A549 (cell line): ENCODE measurements around the gene MS4A4E.

ENCODE experiments used
- BHLHE40 ChIP-seq: IDR thresholded peaks from 2 replicates; pipeline ENCODE4 v1.6.1; 2012; ENCODE audit warnings: low read depth, low read length, inconsistent platforms
- CTCF ChIP-seq: fragments of >200 bp; sonication (Bioruptor Twin); formaldehyde crosslinking; IDR thresholded peaks from 3 replicates; pipeline ENCODE4 v1.5.1; 2016
- EHF ChIP-seq: fragments of 250-450 bp; sonication (Bioruptor Pico); IDR thresholded peaks from 2 replicates; pipeline ENCODE4 v1.5.0; 2020; ENCODE audit warnings: mild to moderate bottlenecking
- EP300 ChIP-seq, 2 experiments: fragments of >200 bp; sonication (Bioruptor Twin); formaldehyde crosslinking; IDR thresholded peaks; 2 replicates in 1 of 2; 3 replicates in 1 of 2; pipeline ENCODE4 v1.6.1; 2016 to 2017
- FOSB ChIP-seq: fragments of 250-450 bp; sonication (Bioruptor Pico); IDR thresholded peaks from 2 replicates; pipeline ENCODE4 v1.5.0; 2020; ENCODE audit warnings: mild to moderate bottlenecking, moderate library complexity
- HES2 ChIP-seq: fragments of >200 bp; sonication (Bioruptor Twin); formaldehyde crosslinking; IDR thresholded peaks from 2 replicates; pipeline ENCODE4 v1.6.1; 2016
- POLR2A ChIP-seq: IDR thresholded peaks from 2 replicates; pipeline ENCODE4 v1.6.1; 2012; ENCODE audit warnings: mild to moderate bottlenecking, low read length
- RFX5 ChIP-seq: fragments of 450-650 bp; IDR thresholded peaks from 2 replicates; pipeline ENCODE4 v1.7.1; 2014; ENCODE audit warnings: antibody characterized with exemption, mild to moderate bottlenecking, moderate library complexity
- ZFP36 ChIP-seq: fragments of 450-650 bp; IDR thresholded peaks from 2 replicates; pipeline ENCODE4 v1.6.1; 2014; ENCODE audit warnings: borderline replicate concordance; ENCODE audit not compliant: partially characterized antibody

GRCh38 chr11:60240662-60241061 is 2.3 kb downstream of the MS4A4E start:
- TF ChIP-seq EHF (CRISPR knock-in tag) (no peak), POLR2A (no peak), HES2 (no peak), BHLHE40 (no peak), RFX5 (no peak), ZFP36 (no peak), CTCF (no peak), EP300 (IDR thresholded peaks at IDR 0.05) (no peak), FOSB (CRISPR knock-in tag) (no peak)
